Gastroesophageal sphincter (tissue), 3 donors: ENCODE measurements around the gene IGF2R.

Source experiments
- CTCF ChIP-seq, 4 experiments: fragments of 200-600 bp in 2 of 4; fragments of 450-650 bp in 2 of 4; sonication (generic) in 1 of 4; IDR thresholded peaks; one replicate each; pipeline ENCODE4 v1.5.1; 2017 to 2019; ENCODE audit warnings: antibody characterized with exemption in 4 of 4, mild to moderate bottlenecking in 2 of 4, moderate library complexity in 2 of 4
- EP300 ChIP-seq: sonication (generic); formaldehyde crosslinking; IDR thresholded peaks from one replicate; pipeline ENCODE4 v1.6.1; 2017; ENCODE audit warnings: antibody characterized with exemption, mild to moderate bottlenecking
- POLR2A ChIP-seq, 2 donors: fragments of 450-650 bp; IDR thresholded peaks; one replicate each; pipeline ENCODE4 v1.6.1; 2017; ENCODE audit warnings: antibody characterized with exemption in 2 of 2, mild to moderate bottlenecking in 2 of 2, moderate library complexity in 1 of 2
- POLR2AphosphoS5 ChIP-seq: sonication (generic); formaldehyde crosslinking; IDR thresholded peaks from one replicate; pipeline ENCODE4 v1.6.1; 2017; ENCODE audit warnings: antibody characterized with exemption

GRCh38 chr6:159941286-159942113, 27.4 kb upstream of the IGF2R start:
- TF ChIP-seq CTCF (IDR thresholded peaks at IDR 0.05) (peak in 2 of 4 experiments; percentile 25 to 41), EP300 (no peak), POLR2A (IDR thresholded peaks at IDR 0.05) (no peak), POLR2AphosphoS5 (no peak)
